K562 (cell line): ENCODE data around the gene C7orf25. TPM values are rescaled to one million over a fixed set of nuclear protein-coding genes. Genes with fewer than 3 reads are reported as not detected.

Source experiments
- ARID2 ChIP-seq: fragments of 450-650 bp; IDR thresholded peaks from 2 replicates; pipeline ENCODE4 v1.6.1; 2017; ENCODE audit warnings: antibody characterized with exemption, mild to moderate bottlenecking
- CTBP1 ChIP-seq: fragments of 450-650 bp; IDR thresholded peaks from 2 replicates; pipeline ENCODE4 v1.6.1; 2016; ENCODE audit warnings: borderline replicate concordance
- DDX20 ChIP-seq: fragments of 450-650 bp; IDR thresholded peaks from 2 replicates; pipeline ENCODE4 v1.6.1; 2016; ENCODE audit warnings: missing genetic modification characterization, low read depth, mild to moderate bottlenecking, missing compliant biosample characterization, moderate library complexity
- EP300 ChIP-seq: IDR thresholded peaks from 2 replicates; pipeline ENCODE4 v1.6.1; 2012; ENCODE audit warnings: low read length, improper control_type of control experiment
- ESRRA ChIP-seq: fragments of 450-650 bp; IDR thresholded peaks from 2 replicates; pipeline ENCODE4 v1.6.1; 2014; ENCODE audit warnings: low read depth, mild to moderate bottlenecking, moderate library complexity, borderline replicate concordance
- GABPB1 ChIP-seq: sonication (generic); formaldehyde crosslinking; IDR thresholded peaks from 2 replicates; pipeline ENCODE4 v1.8.0; 2022; ENCODE audit warnings: mild to moderate bottlenecking, missing genetic modification reagents
- GATAD2B ChIP-seq: fragments of 450-650 bp; IDR thresholded peaks from 2 replicates; pipeline ENCODE4 v1.6.1; 2017; ENCODE audit warnings: mild to moderate bottlenecking, borderline replicate concordance
- GTF2E2 ChIP-seq: fragments of 200-800 bp; sonication (Bioruptor generic); IDR thresholded peaks from 2 replicates; pipeline ENCODE4 v1.6.1; 2016; ENCODE audit warnings: missing genetic modification characterization, missing compliant biosample characterization
- HDAC2 ChIP-seq: fragments of 450-650 bp; IDR thresholded peaks from 2 replicates; pipeline ENCODE4 v1.6.1; 2016; ENCODE audit warnings: mild to moderate bottlenecking
- HDGF ChIP-seq: fragments of 450-650 bp; IDR thresholded peaks from 2 replicates; pipeline ENCODE4 v1.6.1; 2016
- HMG20B ChIP-seq: fragments of 250-450 bp; sonication (Bioruptor Pico); IDR thresholded peaks from 2 replicates; pipeline ENCODE4 v1.5.0; 2021; ENCODE audit warnings: mild to moderate bottlenecking
- MAZ ChIP-seq, 2 experiments: fragments of 450-650 bp in 1 of 2; sonication (generic) in 1 of 2; formaldehyde crosslinking; IDR thresholded peaks in 1 of 2; conservative IDR thresholded peaks in 1 of 2; 2 replicates each; pipeline versions ENCODE4 v1.4.0 to v1.5.0; 2020; ENCODE audit warnings: mild to moderate bottlenecking in 1 of 2, missing genetic modification reagents in 1 of 2
- NBN ChIP-seq: fragments of 450-650 bp; IDR thresholded peaks from 2 replicates; pipeline ENCODE4 v1.6.1; 2016; ENCODE audit warnings: low read depth, mild to moderate bottlenecking
- NFRKB ChIP-seq: fragments of 450-650 bp; IDR thresholded peaks from 2 replicates; pipeline ENCODE4 v1.6.1; 2016; ENCODE audit warnings: low read depth
- SOX6 ChIP-seq: fragments of 450-650 bp; IDR thresholded peaks from 2 replicates; pipeline ENCODE4 v1.6.1; 2014; ENCODE audit warnings: mild to moderate bottlenecking
- SPI1 ChIP-seq: IDR thresholded peaks from 2 replicates; pipeline ENCODE4 v1.6.1; 2011; ENCODE audit warnings: low read depth, low read length, control low read depth, borderline replicate concordance
- STAT5A ChIP-seq: IDR thresholded peaks from 2 replicates; pipeline ENCODE4 v1.6.1; 2012; ENCODE audit warnings: low read length, inconsistent platforms, borderline replicate concordance
- TAF1 ChIP-seq: IDR thresholded peaks from 2 replicates; pipeline ENCODE4 v1.6.1; 2011; ENCODE audit warnings: mild to moderate bottlenecking, low read length, moderate library complexity; ENCODE audit not compliant: insufficient read depth, control insufficient read depth, severe bottlenecking; ENCODE audit errors: extremely low read depth
- ZNF3 ChIP-seq: fragments of 250-450 bp; sonication (Bioruptor Pico); IDR thresholded peaks from 2 replicates; pipeline ENCODE4 v1.5.0; 2021; ENCODE audit warnings: mild to moderate bottlenecking, moderate library complexity
- ZNF589 ChIP-seq: fragments of 200-800 bp; sonication (Bioruptor generic); IDR thresholded peaks from 2 replicates; pipeline ENCODE4 v1.6.1; 2016; ENCODE audit warnings: low read depth, missing genetic modification characterization, missing compliant biosample characterization
- polyA plus RNA-seq, 8 experiments: library from polyadenylated mRNA; depleted of rRNA in 4 of 8; stranded (reverse) in 5 of 8; unstranded in 3 of 8; fragments of >200 nt; fragmentation: Nextera tagmentation in 2 of 8; fragmentation: Illumina TruSeq in 1 of 8; extraction: Ambion mirVana in 2 of 8; extraction: Trizol in 1 of 8; gene quantifications; 2 replicates each; pipeline versions ENCODE4 v1.2.1 to v1.2.3, GENCODE V29; 2011 to 2014; ENCODE audit warnings: inconsistent platforms in 1 of 8, missing spikeins in 1 of 8
- total RNA-seq, 7 experiments: library from RNA; depleted of rRNA in 6 of 7; stranded (reverse); fragments of >200 nt in 6 of 7; fragmentation: Illumina TruSeq in 2 of 7; extraction: Trizol in 2 of 7; gene quantifications; 2 replicates each; pipeline versions ENCODE4 v1.2.1 to v1.2.3, GENCODE V29; 2011 to 2021; ENCODE audit warnings: low replicate concordance in 1 of 7
- TF ChIP-seq, protein P1 (sequence below): fragments of 450-650 bp; formaldehyde crosslinking; IDR thresholded peaks from 2 replicates; pipeline ENCODE4 v1.4.0; 2020; ENCODE audit warnings: mild to moderate bottlenecking, moderate library complexity
- TF ChIP-seq, protein P2 (sequence below): fragments of 450-650 bp; IDR thresholded peaks from 2 replicates; pipeline ENCODE4 v1.6.1; 2016; ENCODE audit warnings: mild to moderate bottlenecking
- TF ChIP-seq, protein P3 (sequence below): fragments of 450-650 bp; IDR thresholded peaks from 2 replicates; pipeline ENCODE4 v1.6.1; 2016; ENCODE audit warnings: antibody characterized with exemption

Gene C7orf25
- total and polyA plus RNA-seq, 9 of the 15 experiments (the other 6 are each of a cell fraction or from before 2014, with no cell fraction given): 1.2 to 4.7 (median 1.9) TPM

DNA sequence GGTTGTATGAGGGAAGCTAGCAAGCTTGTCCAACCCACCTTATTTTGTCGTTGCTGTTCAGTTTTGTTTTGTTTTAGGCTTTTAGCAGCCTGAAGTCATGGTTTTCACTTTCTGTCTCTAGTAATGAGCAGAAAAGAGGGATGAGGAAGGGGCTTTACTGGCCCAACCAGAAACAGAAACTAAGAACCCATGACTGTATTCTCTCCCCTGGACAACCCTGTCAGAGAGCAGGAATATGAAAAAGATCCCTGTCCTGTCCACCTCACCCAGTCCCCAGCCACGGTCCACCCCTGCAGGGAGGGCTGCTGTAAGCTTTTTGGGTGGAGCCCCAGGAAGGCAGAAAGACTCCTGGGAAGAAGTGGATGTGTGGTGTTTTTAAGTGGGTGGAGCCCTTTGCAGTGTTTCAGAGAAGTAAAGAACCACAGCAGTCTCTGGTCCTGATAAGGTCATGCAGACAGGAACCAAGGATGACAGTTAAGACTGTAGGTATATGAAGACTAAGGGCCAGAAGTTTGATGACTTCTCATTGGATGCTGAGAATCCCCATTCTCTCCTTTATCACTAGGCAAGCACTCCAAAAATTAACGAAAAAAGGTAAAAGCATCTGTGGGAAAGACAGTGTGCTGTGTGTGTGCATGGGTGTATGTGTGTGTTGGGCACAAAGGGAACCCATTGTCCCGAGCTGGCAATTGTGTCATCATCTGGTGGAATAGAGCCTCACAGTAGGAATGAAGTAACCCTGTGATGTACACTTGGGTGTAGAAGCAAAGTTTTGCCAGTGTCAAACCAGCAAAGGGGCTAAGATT, 34.2 kb upstream of the C7orf25 start (continued):
- peak; percentile 64 for TF ChIP-seq SOX6
- TF ChIP-seq EP300: peak; percentile 67; the same call in 1 of the 2 replicates
- no peak for TF ChIP-seq DDX20 (tag)
- 0 out of 2 replicates have a peak, but pooled peaks have one; percentile 37 for TF ChIP-seq GTF2E2
- TF ChIP-seq HDGF: peak; percentile 42; the same call in 1 of the 2 replicates
- no peak for TF ChIP-seq ZNF589 (CRISPR knock-in tag)
- peak; percentile 78 for TF ChIP-seq ESRRA
- TF ChIP-seq GATAD2B: no peak
- no peak for TF ChIP-seq ZNF3
- TF ChIP-seq, protein P1, sequence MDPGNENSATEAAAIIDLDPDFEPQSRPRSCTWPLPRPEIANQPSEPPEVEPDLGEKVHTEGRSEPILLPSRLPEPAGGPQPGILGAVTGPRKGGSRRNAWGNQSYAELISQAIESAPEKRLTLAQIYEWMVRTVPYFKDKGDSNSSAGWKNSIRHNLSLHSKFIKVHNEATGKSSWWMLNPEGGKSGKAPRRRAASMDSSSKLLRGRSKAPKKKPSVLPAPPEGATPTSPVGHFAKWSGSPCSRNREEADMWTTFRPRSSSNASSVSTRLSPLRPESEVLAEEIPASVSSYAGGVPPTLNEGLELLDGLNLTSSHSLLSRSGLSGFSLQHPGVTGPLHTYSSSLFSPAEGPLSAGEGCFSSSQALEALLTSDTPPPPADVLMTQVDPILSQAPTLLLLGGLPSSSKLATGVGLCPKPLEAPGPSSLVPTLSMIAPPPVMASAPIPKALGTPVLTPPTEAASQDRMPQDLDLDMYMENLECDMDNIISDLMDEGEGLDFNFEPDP: no peak
- no peak for TF ChIP-seq GABPB1 (CRISPR knock-in tag)
- TF ChIP-seq HDAC2: peak; percentile 49; the same call in 1 of the 2 replicates
- peak; percentile 41; the same call in 1 of the 2 replicates for TF ChIP-seq SPI1
- TF ChIP-seq, protein P2, sequence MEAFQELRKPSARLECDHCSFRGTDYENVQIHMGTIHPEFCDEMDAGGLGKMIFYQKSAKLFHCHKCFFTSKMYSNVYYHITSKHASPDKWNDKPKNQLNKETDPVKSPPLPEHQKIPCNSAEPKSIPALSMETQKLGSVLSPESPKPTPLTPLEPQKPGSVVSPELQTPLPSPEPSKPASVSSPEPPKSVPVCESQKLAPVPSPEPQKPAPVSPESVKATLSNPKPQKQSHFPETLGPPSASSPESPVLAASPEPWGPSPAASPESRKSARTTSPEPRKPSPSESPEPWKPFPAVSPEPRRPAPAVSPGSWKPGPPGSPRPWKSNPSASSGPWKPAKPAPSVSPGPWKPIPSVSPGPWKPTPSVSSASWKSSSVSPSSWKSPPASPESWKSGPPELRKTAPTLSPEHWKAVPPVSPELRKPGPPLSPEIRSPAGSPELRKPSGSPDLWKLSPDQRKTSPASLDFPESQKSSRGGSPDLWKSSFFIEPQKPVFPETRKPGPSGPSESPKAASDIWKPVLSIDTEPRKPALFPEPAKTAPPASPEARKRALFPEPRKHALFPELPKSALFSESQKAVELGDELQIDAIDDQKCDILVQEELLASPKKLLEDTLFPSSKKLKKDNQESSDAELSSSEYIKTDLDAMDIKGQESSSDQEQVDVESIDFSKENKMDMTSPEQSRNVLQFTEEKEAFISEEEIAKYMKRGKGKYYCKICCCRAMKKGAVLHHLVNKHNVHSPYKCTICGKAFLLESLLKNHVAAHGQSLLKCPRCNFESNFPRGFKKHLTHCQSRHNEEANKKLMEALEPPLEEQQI: peak; percentile 65; the same call in 1 of the 2 replicates
- peak; percentile 11; the same call in 1 of the 2 replicates for TF ChIP-seq STAT5A
- TF ChIP-seq, protein P3, sequence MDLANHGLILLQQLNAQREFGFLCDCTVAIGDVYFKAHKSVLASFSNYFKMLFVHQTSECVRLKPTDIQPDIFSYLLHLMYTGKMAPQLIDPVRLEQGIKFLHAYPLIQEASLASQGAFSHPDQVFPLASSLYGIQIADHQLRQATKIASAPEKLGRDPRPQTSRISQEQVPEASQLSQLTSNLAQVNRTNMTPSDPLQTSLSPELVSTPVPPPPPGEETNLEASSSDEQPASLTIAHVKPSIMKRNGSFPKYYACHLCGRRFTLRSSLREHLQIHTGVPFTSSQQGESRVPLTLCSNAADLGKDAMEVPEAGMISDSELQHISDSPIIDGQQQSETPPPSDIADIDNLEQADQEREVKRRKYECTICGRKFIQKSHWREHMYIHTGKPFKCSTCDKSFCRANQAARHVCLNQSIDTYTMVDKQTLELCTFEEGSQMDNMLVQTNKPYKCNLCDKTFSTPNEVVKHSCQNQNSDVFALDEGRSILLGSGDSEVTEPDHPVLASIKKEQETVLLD: 0 out of 2 replicates have a peak, but pooled peaks have one; percentile 10
- peak in 1 of 2 experiments; percentile 47; a peak in 1 of 4 replicates for TF ChIP-seq MAZ (CRISPR knock-in tag; conservative IDR thresholded peaks at IDR 0.05 in 1 of 2, IDR thresholded peaks at IDR 0.05 in 1 of 2)
- peak; percentile 67 for TF ChIP-seq NBN
- no peak for TF ChIP-seq HMG20B
- no peak for TF ChIP-seq ARID2
- peak; percentile 85 for TF ChIP-seq CTBP1
- TF ChIP-seq TAF1: peak; percentile 38
- TF ChIP-seq NFRKB: peak; percentile 61; the same call in 1 of the 2 replicates
